Activated T-helper 2 cell treated with anti-CD3 and anti-CD28 coated beads, Interferon-gamma antibody, Interleukin-2, Interleukin-4, amounts not matched to agents 10 μg/mL and 5 μg/mL and 100 μg/mL, durations not matched to agents 14 hours and 24 hours and 36 hours (primary cell): ENCODE data around the gene CPNE9. TPM values are rescaled to one million over a fixed set of nuclear protein-coding genes. Genes with fewer than 3 reads are reported as not detected.

Experiments
- DNase-seq: peaks from one replicate; pipeline ENCODE4 v3.0.0; 2021; ENCODE audit warnings: low spot score
- H3K27ac Mint-ChIP-seq: one replicate; pipeline ENCODE4 v1.8.0; 2021; ENCODE audit warnings: mixed read lengths
- H3K27me3 Mint-ChIP-seq: one replicate; pipeline ENCODE4 v1.8.0; 2021; ENCODE audit warnings: low read depth, mixed read lengths
- H3K36me3 Mint-ChIP-seq: one replicate; pipeline ENCODE4 v1.8.0; 2021; ENCODE audit warnings: low read depth, mixed read lengths
- H3K4me1 Mint-ChIP-seq: one replicate; pipeline ENCODE4 v1.8.0; 2021; ENCODE audit warnings: low read depth, mixed read lengths
- H3K4me3 Mint-ChIP-seq: one replicate; pipeline ENCODE4 v1.8.0; 2021; ENCODE audit warnings: low read depth, mild to moderate bottlenecking, moderate library complexity, mixed read lengths
- H3K9me3 Mint-ChIP-seq: one replicate; pipeline ENCODE4 v1.8.0; 2021; ENCODE audit warnings: mixed read lengths
- intact Hi-C: fragments of 100-400 bp; cut with micrococcal nuclease; formaldehyde crosslinking; loops from one replicate; pipeline ENCODE4 v1.15.1; 2023
- total RNA-seq: library from RNA; stranded (reverse); gene quantifications from 2 replicates; pipeline ENCODE4 v1.2.3, GENCODE V29; 2022

The CPNE9 gene
- total RNA-seq, 1 donor from 2014 or later, result 0.50 TPM

- Mint-ChIP-seq H3K4me3 (no peak overlapping the region), H3K4me1 (peaks cover 50% of the 10 kb centered on the region), H3K36me3 (peaks cover 18% of the 10 kb centered on the region), H3K9me3 (no peaks in the 10 kb centered on the region), H3K27ac (no peak overlapping the region), H3K27me3 (no peaks in the 10 kb centered on the region)
- intact Hi-C loops, result loop anchor here (5.0 kb wide), 1 partner anchor 227 kb away; no protein-coding TSS in a partner anchor
- no peak for DNase-seq
Measured at GRCh38 chr3:9729419-9729818, 25.8 kb downstream of the CPNE9 start.

GRCh38 chr3:9730657-9731205 lies 27.1 kb downstream of the CPNE9 start:
- Mint-ChIP-seq H3K36me3 (peaks cover 31% of the 10 kb centered on the region), H3K4me1 (peaks cover 55% of the 10 kb centered on the region), H3K27ac (peak overlapping the region; percentile 67), H3K4me3 (peak overlapping the region; percentile 85), H3K27me3 (no peaks in the 10 kb centered on the region), H3K9me3 (no peaks in the 10 kb centered on the region)
- no peak for DNase-seq
- intact Hi-C loops, result loop anchor here (1.0 to 5.0 kb wide), 8 partner anchors 19 to 592 kb away; partner anchors contain the start of genes CRELD1, JAGN1, MTMR14 and OGG1

- no peaks in the 10 kb centered on the region for H3K27me3 Mint-ChIP-seq
- H3K4me1 Mint-ChIP-seq, result peaks cover 57% of the 10 kb centered on the region
- H3K4me3 Mint-ChIP-seq, result peak within 1 kb of the TSS; percentile 96
- DNase-seq, result peak; percentile 96
- no peaks in the 10 kb centered on the region for H3K9me3 Mint-ChIP-seq
- intact Hi-C loops, result loop anchor here (1.0 to 5.0 kb wide), 8 partner anchors 18 to 591 kb away; partner anchors contain the start of genes CRELD1, JAGN1, MTMR14 and OGG1
- peaks cover 35% of the 10 kb centered on the region for H3K36me3 Mint-ChIP-seq
- H3K27ac Mint-ChIP-seq, result peak within 1 kb of the TSS; percentile 90
Measured at GRCh38 chr3:9731206-9732079, 27.8 kb downstream of the CPNE9 start, which contains the start of gene BRPF1. BRPF1 (plus strand) TSS chr3:9731735; CDS start chr3:9734141, 2,406 bp downstream.

GRCh38 chr3:9732080-9732739 lies 28.6 kb downstream of the CPNE9 start:
- no peaks in the 10 kb centered on the region for H3K27me3 Mint-ChIP-seq
- H3K36me3 Mint-ChIP-seq, result peaks cover 43% of the 10 kb centered on the region
- peaks cover 56% of the 10 kb centered on the region for H3K4me1 Mint-ChIP-seq
- intact Hi-C loops, result loop anchor here (5.0 kb wide), 1 partner anchor 590 kb away; the partner anchor contains the start of gene SEC13
- no peaks in the 10 kb centered on the region for H3K9me3 Mint-ChIP-seq
- peak overlapping the region; percentile 96 for H3K4me3 Mint-ChIP-seq
- H3K27ac Mint-ChIP-seq, result peak overlapping the region; percentile 83
- DNase-seq, result peak; percentile 47

- peaks cover 53% of the 10 kb centered on the region for H3K4me1 Mint-ChIP-seq
- intact Hi-C loops, result loop anchor here (5.0 kb wide), 1 partner anchor 590 kb away; the partner anchor contains the start of gene SEC13
- H3K36me3 Mint-ChIP-seq, result peaks cover 45% of the 10 kb centered on the region
- H3K4me3 Mint-ChIP-seq, result peak overlapping the region; percentile 96
- H3K27ac Mint-ChIP-seq, result peak overlapping the region; percentile 83
- H3K27me3 Mint-ChIP-seq, result no peaks in the 10 kb centered on the region
- no peak for DNase-seq
- no peaks in the 10 kb centered on the region for H3K9me3 Mint-ChIP-seq
Measured at GRCh38 chr3:9732740-9733115, 29.1 kb downstream of the CPNE9 start.

- H3K36me3 Mint-ChIP-seq, result peaks cover 82% of the 10 kb centered on the region
- intact Hi-C loops, result no loop called here
- no peak overlapping the region for H3K4me3 Mint-ChIP-seq
- H3K4me1 Mint-ChIP-seq, result peaks cover 35% of the 10 kb centered on the region
- no peak for DNase-seq
- no peaks in the 10 kb centered on the region for H3K27me3 Mint-ChIP-seq
- no peaks in the 10 kb centered on the region for H3K9me3 Mint-ChIP-seq
- H3K27ac Mint-ChIP-seq, result peak overlapping the region; percentile 10
Measured at GRCh38 chr3:9736831-9737230, 33.2 kb downstream of the CPNE9 start.

- no peak for DNase-seq
- no peaks in the 10 kb centered on the region for H3K9me3 Mint-ChIP-seq
- peaks cover 18% of the 10 kb centered on the region for H3K4me1 Mint-ChIP-seq
- peaks cover 84% of the 10 kb centered on the region for H3K36me3 Mint-ChIP-seq
- no peaks in the 10 kb centered on the region for H3K27me3 Mint-ChIP-seq
- H3K27ac Mint-ChIP-seq, result no peak overlapping the region
- H3K4me3 Mint-ChIP-seq, result no peak overlapping the region
- intact Hi-C loops, result no loop called here
Measured at GRCh38 chr3:9739181-9739580, 35.5 kb downstream of the CPNE9 start.

- H3K27me3 Mint-ChIP-seq, result no peaks in the 10 kb centered on the region
- H3K27ac Mint-ChIP-seq, result no peak overlapping the region
- H3K9me3 Mint-ChIP-seq, result no peaks in the 10 kb centered on the region
Measured at GRCh38 chr3:9742560-9742959, 38.9 kb downstream of the CPNE9 start.

GRCh38 chr3:9743548-9743947 lies 39.9 kb downstream of the CPNE9 start:
- intact Hi-C loops, result no loop called here
- no peak for DNase-seq
- Mint-ChIP-seq H3K36me3 (peaks cover 88% of the 10 kb centered on the region), H3K4me3 (no peak overlapping the region), H3K9me3 (no peaks in the 10 kb centered on the region), H3K27me3 (no peaks in the 10 kb centered on the region), H3K4me1 (peaks cover 2% of the 10 kb centered on the region), H3K27ac (no peak overlapping the region)

More at GRCh38 chr3:9742560-9742959, 38.9 kb downstream of the CPNE9 start:
- Mint-ChIP-seq H3K36me3 (peaks cover 85% of the 10 kb centered on the region), H3K4me3 (no peak overlapping the region), H3K4me1 (peaks cover 2% of the 10 kb centered on the region)
- intact Hi-C loops, result no loop called here
- no peak for DNase-seq

- intact Hi-C loops, result no loop called here
- Mint-ChIP-seq H3K9me3 (no peaks in the 10 kb centered on the region), H3K27me3 (no peaks in the 10 kb centered on the region), H3K4me1 (peaks cover 5% of the 10 kb centered on the region), H3K27ac (no peak overlapping the region), H3K36me3 (peaks cover 89% of the 10 kb centered on the region), H3K4me3 (no peak overlapping the region)
- no peak for DNase-seq
Measured at GRCh38 chr3:9744162-9744561, 40.5 kb downstream of the CPNE9 start.

GRCh38 chr3:9745521-9745920 lies 41.9 kb downstream of the CPNE9 start:
- intact Hi-C loops, result no loop called here
- Mint-ChIP-seq H3K4me3 (no peak overlapping the region), H3K36me3 (peaks cover 79% of the 10 kb centered on the region), H3K9me3 (no peaks in the 10 kb centered on the region), H3K27ac (no peak overlapping the region), H3K27me3 (no peaks in the 10 kb centered on the region), H3K4me1 (peaks cover 8% of the 10 kb centered on the region)
- DNase-seq, result no peak

- Mint-ChIP-seq H3K4me3 (no peak overlapping the region), H3K36me3 (peaks cover 73% of the 10 kb centered on the region), H3K4me1 (peaks cover 12% of the 10 kb centered on the region), H3K27me3 (no peaks in the 10 kb centered on the region), H3K9me3 (no peaks in the 10 kb centered on the region), H3K27ac (no peak overlapping the region)
- DNase-seq, result no peak
- intact Hi-C loops, result no loop called here
Measured at GRCh38 chr3:9746330-9746729, 42.7 kb downstream of the CPNE9 start.
